GM23248 (cell line): Measurements from ENCODE around the gene ZNF346.

Experiments used
- EZH2 ChIP-seq: fragments of 200-600 bp; sonication (generic); IDR thresholded peaks from 2 replicates; pipeline ENCODE4 v1.6.1; 2018; ENCODE audit warnings: antibody characterized with exemption, mild to moderate bottlenecking; ENCODE audit not compliant: insufficient read depth, poor library complexity, severe bottlenecking
- EZH2phosphoT487 ChIP-seq: fragments of 200-600 bp; sonication (generic); IDR thresholded peaks from 2 replicates; pipeline ENCODE4 v1.6.1; 2018; ENCODE audit warnings: antibody characterized with exemption, moderate library complexity, mild to moderate bottlenecking, low read depth; ENCODE audit not compliant: insufficient read depth

DNA sequence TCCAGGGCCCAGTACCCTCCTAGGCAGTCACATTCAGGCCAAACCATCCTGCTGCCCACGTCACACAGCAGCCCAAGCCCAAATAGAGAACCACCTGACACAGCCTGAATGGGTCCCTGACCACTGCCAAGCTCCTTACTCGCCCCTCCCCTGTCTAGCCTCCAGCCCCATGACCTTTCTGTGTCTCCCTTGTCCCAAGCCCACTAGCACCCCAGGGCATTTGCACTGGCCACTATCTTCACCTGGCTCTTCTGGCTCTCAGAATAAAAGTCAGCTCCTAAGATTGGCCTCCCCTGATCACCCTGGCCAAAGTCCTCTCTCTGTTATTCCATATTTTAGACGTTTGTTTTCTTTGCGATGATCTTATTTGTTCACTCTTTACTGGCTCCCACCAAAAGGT, 84.7 kb downstream of the ZNF346 start:
- TF ChIP-seq EZH2 (no peak), EZH2phosphoT487 (no peak)
